Natural killer cell treated with Interleukin-12 subunit alpha and Interleukin-12 subunit beta and Interleukin-15 and Interleukin-18, amount 100 ng/mL, for 72 hours (primary cell): ENCODE measurements around the gene ADAMTS4. TPM values are rescaled to one million over a fixed set of nuclear protein-coding genes. Genes with fewer than 3 reads are reported as not detected.

ENCODE experiments used
- ATAC-seq, 2 donors: fragments of 150-1000 bp; cut with Tn5 transposase in 1 of 2; sonication (Bioruptor Pico), chemical (Tn5 transposase) in 1 of 2; 2 replicates each; pipeline ENCODE4 v1.10.0; 2021
- DNase-seq: peaks from one replicate; pipeline ENCODE4 v3.0.0; 2022; ENCODE audit warnings: low spot score
- H3K27ac Mint-ChIP-seq, 2 donors: 1 replicate in 1 of 2; 2 replicates in 1 of 2; pipeline ENCODE4 v1.8.0; 2022; ENCODE audit warnings: mixed read lengths in 2 of 2, mild to moderate bottlenecking in 1 of 2, moderate library complexity in 1 of 2
- H3K27me3 Mint-ChIP-seq, 2 donors: 1 replicate in 1 of 2; 2 replicates in 1 of 2; pipeline ENCODE4 v1.8.0; 2022; ENCODE audit warnings: mixed read lengths in 2 of 2
- H3K36me3 Mint-ChIP-seq: one replicate; pipeline ENCODE4 v1.8.0; 2022; ENCODE audit warnings: mixed read lengths
- H3K4me1 Mint-ChIP-seq, 2 donors: 1 replicate in 1 of 2; 2 replicates in 1 of 2; pipeline ENCODE4 v1.8.0; 2022; ENCODE audit warnings: low read depth in 2 of 2, mixed read lengths in 2 of 2, mild to moderate bottlenecking in 1 of 2
- H3K4me3 Mint-ChIP-seq: one replicate; pipeline ENCODE4 v1.8.0; 2022; ENCODE audit warnings: mixed read lengths
- H3K9me3 Mint-ChIP-seq: 2 replicates; pipeline ENCODE4 v1.8.0; 2022; ENCODE audit warnings: mixed read lengths
- total RNA-seq, 2 donors: library from RNA; stranded (reverse); gene quantifications; one replicate each; pipeline ENCODE4 v1.2.3, GENCODE V29; 2022

Gene ADAMTS4
- total RNA-seq, 2 donors from 2014 or later = 0.43 to 0.89 TPM

GRCh38 chr1:161215076-161215475 is 16.2 kb upstream of the ADAMTS4 start, which contains the start of gene FCER1G:
Gene FCER1G (plus strand): TSS chr1:161215295. CDS start chr1:161215322, 27 bp downstream.
- H3K27me3 Mint-ChIP-seq = no peaks in the 10 kb centered on the region
- peaks cover 31% of the 10 kb centered on the region for H3K36me3 Mint-ChIP-seq
- no peaks in the 10 kb centered on the region for H3K9me3 Mint-ChIP-seq
- peak within 1 kb of the TSS; percentile 92 for H3K4me3 Mint-ChIP-seq
- peak; percentile 84 for DNase-seq
- peak; percentile 40 to 50 for ATAC-seq
- H3K4me1 Mint-ChIP-seq = peaks cover 45 to 52% of the 10 kb centered on the region in 2 donors
- peak within 1 kb of the TSS; percentile 94 to 100 for H3K27ac Mint-ChIP-seq

- Mint-ChIP-seq H3K4me1 (peaks cover 49 to 54% of the 10 kb centered on the region in 2 donors), H3K4me3 (peak overlapping the region; percentile 92), H3K9me3 (no peaks in the 10 kb centered on the region), H3K27ac (peak overlapping the region; percentile 94 to 100), H3K27me3 (no peaks in the 10 kb centered on the region), H3K36me3 (peaks cover 38% of the 10 kb centered on the region)
- ATAC-seq = no peak
- peak; percentile 40 for DNase-seq
Measured at GRCh38 chr1:161214369-161214768, 15.5 kb upstream of the ADAMTS4 start.

DNA sequence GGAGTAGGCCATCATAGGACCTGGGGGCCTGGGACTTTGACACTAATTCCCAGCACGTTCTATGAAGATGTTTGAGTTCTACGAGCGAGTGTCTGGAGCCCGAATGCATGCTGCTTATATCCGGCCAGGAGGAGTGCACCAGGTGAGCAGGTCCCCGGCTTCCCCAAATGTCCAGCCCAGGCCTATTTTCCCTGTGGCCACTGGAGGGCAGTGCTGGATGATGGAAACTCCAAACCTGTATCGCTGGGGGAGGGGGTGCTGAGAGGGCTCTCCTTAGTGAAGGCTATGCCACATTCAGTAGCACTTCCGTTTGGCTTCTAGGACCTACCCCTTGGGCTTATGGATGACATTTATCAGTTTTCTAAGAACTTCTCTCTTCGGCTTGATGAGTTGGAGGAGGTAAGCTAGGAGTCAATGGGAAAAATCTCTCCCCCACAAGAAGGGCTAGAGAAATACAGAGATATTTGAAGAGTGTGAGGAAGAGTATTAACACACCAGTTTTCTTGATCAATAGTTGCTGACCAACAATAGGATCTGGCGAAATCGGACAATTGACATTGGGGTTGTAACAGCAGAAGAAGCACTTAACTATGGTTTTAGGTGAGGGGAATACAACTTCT is 11.0 kb upstream of the ADAMTS4 start:
- DNase-seq (peak; percentile 79), ATAC-seq (peak; percentile 92 to 93)
- Mint-ChIP-seq H3K4me3 (no peak overlapping the region), H3K27ac (peak overlapping the region; percentile 69 to 72), H3K4me1 (peaks cover 29 to 36% of the 10 kb centered on the region in 2 donors), H3K27me3 (no peaks in the 10 kb centered on the region), H3K36me3 (peaks cover 40% of the 10 kb centered on the region), H3K9me3 (no peaks in the 10 kb centered on the region)

GRCh38 chr1:161207173-161207572 is 8.3 kb upstream of the ADAMTS4 start:
- ATAC-seq = no peak
- Mint-ChIP-seq H3K4me1 (peaks cover 28 to 32% of the 10 kb centered on the region in 2 donors), H3K4me3 (no peak overlapping the region), H3K27ac (no peak overlapping the region), H3K36me3 (peaks cover 29% of the 10 kb centered on the region), H3K9me3 (no peaks in the 10 kb centered on the region), H3K27me3 (no peaks in the 10 kb centered on the region)
- DNase-seq = peak; percentile 16

DNA sequence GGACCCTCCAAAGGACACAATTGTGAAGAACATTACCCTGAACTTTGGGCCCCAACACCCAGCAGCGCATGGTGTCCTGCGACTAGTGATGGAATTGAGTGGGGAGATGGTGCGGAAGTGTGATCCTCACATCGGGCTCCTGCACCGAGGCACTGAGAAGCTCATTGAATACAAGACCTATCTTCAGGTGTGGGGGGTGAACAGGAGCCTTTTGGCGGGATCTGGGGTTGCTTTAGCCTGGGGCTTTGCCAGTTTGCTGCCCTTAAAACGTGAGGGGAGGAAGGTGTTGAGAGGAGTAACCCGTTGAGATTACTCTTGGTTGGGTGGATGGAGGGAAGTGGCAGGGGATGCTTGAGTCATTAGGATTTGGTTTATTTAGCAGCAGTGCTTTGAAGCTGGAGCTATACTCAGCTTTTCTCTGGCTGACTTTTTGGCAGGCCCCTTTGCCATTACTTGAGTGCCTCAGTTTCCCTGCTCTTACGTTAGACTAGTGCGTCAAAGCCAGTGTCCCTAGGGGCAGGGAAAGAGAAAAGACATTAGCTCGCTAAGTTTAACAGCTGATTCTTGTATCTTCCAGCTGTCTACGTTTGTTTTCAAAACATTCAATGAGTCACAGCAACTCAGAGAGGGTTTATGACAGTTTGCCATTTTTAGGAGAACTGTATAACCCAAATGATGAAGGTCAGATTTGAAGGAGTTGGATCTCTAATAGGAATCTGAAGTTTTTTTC is 7.7 kb upstream of the ADAMTS4 start:
- peak overlapping the region in 1 of 2 donors; percentile 66 for H3K27ac Mint-ChIP-seq
- H3K9me3 Mint-ChIP-seq = no peaks in the 10 kb centered on the region
- no peaks in the 10 kb centered on the region for H3K27me3 Mint-ChIP-seq
- peaks cover 25% of the 10 kb centered on the region for H3K36me3 Mint-ChIP-seq
- peaks cover 32 to 38% of the 10 kb centered on the region in 2 donors for H3K4me1 Mint-ChIP-seq
- peak; percentile 55 for DNase-seq
- no peak overlapping the region for H3K4me3 Mint-ChIP-seq
- no peak for ATAC-seq

- no peaks in the 10 kb centered on the region for H3K9me3 Mint-ChIP-seq
- peaks cover 12% of the 10 kb centered on the region for H3K36me3 Mint-ChIP-seq
- peak within 1 kb of the TSS; percentile 92 to 96 for H3K27ac Mint-ChIP-seq
- H3K4me3 Mint-ChIP-seq = peak within 1 kb of the TSS; percentile 92
- H3K4me1 Mint-ChIP-seq = peaks cover 49 to 60% of the 10 kb centered on the region in 2 donors
- no peaks in the 10 kb centered on the region for H3K27me3 Mint-ChIP-seq
- DNase-seq = peak; percentile 97
- peak; percentile 98 to 99 for ATAC-seq
Measured at GRCh38 chr1:161201836-161202712, 3.2 kb upstream of the ADAMTS4 start, which contains the start of gene NDUFS2. Gene NDUFS2 (plus strand): TSS chr1:161202367. CDS start chr1:161202386, 19 bp downstream.

GRCh38 chr1:161200992-161201835 is 2.4 kb upstream of the ADAMTS4 start:
- Mint-ChIP-seq H3K36me3 (peaks cover 11% of the 10 kb centered on the region), H3K4me3 (peak overlapping the region; percentile 92), H3K27ac (peak overlapping the region; percentile 92 to 96), H3K4me1 (peaks cover 50 to 59% of the 10 kb centered on the region in 2 donors), H3K27me3 (no peaks in the 10 kb centered on the region), H3K9me3 (no peaks in the 10 kb centered on the region)
- DNase-seq (peak; percentile 51), ATAC-seq (no peak)

DNA sequence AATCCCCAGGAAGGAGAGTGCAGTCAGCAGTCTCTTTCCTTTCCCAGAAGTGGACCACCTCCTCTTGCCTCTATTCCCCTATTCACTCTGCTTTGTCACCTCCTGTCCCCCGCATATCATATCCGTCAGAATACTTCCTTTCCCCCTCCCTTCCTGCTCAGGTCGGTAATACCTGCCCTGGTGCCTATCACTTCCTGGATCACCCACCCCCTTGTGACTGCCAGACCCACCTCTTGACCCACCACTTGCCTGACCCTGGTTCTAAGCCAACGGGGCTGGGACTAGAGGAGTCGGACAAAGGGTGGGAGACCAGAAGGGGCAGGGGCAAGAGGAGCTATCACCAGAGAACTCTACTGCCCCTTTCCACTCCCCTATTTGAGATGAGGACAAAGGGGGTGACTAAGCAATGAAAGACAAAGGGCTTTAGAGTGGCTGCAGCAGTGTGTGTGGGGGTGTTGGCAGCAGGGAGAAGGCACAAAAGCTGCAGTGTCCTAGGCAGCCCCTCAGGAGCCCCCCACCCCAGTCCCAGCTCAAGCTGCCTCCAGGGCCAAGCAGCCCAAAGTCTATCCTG is 1.7 kb upstream of the ADAMTS4 start:
- Mint-ChIP-seq H3K4me1 (peaks cover 57 to 62% of the 10 kb centered on the region in 2 donors), H3K4me3 (peak overlapping the region; percentile 92), H3K27me3 (no peaks in the 10 kb centered on the region), H3K36me3 (peaks cover 8% of the 10 kb centered on the region), H3K27ac (peak overlapping the region; percentile 92 to 96), H3K9me3 (no peaks in the 10 kb centered on the region)
- ATAC-seq = no peak
- DNase-seq = peak; percentile 68

DNA sequence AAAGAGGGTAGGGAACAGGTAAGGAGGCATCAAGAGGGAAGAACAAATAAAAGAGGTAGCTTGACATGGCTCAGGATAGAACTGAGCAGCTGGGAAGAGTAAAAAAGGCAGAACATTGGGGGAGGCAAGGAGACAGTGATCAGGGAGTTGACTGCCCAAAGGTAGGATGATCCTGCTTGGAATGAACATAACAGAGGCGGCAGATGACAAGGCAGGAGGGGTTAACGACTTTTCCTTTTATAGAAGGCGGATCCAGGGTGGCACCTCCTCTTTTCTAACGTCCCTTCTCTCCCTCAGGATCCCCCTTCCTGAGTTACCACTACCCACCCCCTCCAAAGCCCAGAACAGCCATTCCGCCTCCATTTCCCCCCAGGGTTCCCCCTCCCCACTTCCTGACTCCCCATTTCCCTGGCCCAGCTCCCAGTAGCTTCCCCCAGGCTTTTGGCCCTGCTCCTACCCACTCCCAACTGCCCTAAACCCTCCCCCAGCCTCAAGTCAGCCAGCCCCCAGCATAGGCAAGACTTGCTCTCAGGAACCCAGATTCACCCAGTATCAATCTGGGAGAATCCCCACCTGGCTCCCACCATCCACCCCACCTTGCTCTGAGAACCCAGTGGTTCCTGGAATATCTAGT is 769 bp upstream of the ADAMTS4 start:
- no peak for ATAC-seq
- H3K36me3 Mint-ChIP-seq = peaks cover 7% of the 10 kb centered on the region
- DNase-seq = peak; percentile 54
- peak overlapping the region; percentile 92 to 96 for H3K27ac Mint-ChIP-seq
- peaks cover 60 to 66% of the 10 kb centered on the region in 2 donors for H3K4me1 Mint-ChIP-seq
- H3K4me3 Mint-ChIP-seq = peak overlapping the region; percentile 92
- H3K9me3 Mint-ChIP-seq = no peaks in the 10 kb centered on the region
- no peaks in the 10 kb centered on the region for H3K27me3 Mint-ChIP-seq

DNA sequence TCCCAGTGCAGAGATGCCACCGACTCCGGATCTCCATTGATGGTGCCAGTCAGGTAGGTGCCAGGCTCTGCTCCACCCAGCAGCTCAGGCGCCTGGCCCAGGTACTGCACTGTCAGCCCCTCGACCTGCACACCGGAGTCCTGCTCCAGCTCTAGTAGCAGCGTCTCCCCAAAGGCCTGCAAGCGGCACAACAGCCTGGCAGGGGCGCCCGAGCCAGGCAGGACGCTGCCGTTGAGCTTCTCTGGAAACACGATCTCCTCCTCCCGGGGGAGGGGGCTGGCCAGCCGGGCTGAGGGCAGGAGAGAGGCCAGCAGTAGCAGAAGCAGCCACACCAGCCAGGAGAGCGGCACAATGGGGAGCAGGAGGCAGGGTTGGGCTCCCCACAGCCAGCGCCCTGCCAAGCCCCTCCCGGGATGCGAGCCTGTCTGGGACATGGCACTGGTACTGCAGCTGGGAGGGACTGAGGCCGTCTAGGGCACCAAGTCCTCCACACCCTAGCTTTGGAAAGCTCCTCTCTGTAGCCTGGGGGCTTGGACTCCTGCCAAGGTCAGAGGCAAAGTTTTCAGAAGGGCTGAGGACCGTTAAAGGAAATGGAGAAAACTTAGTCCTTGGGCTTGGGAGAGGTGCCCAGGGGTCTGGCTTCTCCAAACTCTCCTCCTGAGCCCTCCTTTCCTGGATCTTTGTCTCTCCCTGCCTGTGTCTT is 509 bp downstream of the ADAMTS4 start:
- DNase-seq = peak; percentile 48
- Mint-ChIP-seq H3K27me3 (no peaks in the 10 kb centered on the region), H3K9me3 (no peaks in the 10 kb centered on the region), H3K36me3 (no peaks in the 10 kb centered on the region), H3K4me3 (no peak overlapping the region), H3K4me1 (peaks cover 52 to 67% of the 10 kb centered on the region in 2 donors), H3K27ac (peak overlapping the region in 1 of 2 donors; percentile 96)
- ATAC-seq = no peak

- H3K36me3 Mint-ChIP-seq = no peaks in the 10 kb centered on the region
- H3K27ac Mint-ChIP-seq = peak overlapping the region; percentile 39 to 82
- peaks cover 56 to 74% of the 10 kb centered on the region in 2 donors for H3K4me1 Mint-ChIP-seq
- peak overlapping the region; percentile 2 for H3K4me3 Mint-ChIP-seq
- peak; percentile 54 for DNase-seq
- H3K27me3 Mint-ChIP-seq = no peaks in the 10 kb centered on the region
- no peaks in the 10 kb centered on the region for H3K9me3 Mint-ChIP-seq
- no peak for ATAC-seq
Measured at GRCh38 chr1:161197560-161198193, 1.2 kb downstream of the ADAMTS4 start.
